KMS-11 (cell line): Measurements from ENCODE around the gene PCDH15.

ENCODE experiments used
- H2AFZ ChIP-seq: fragments of 200-600 bp; sonication (generic); 2 replicates; pipeline ENCODE4 v1.6.1; 2016; ENCODE audit warnings: antibody characterized with exemption, mixed run types, low read depth
- H3K27ac ChIP-seq: fragments of 200-600 bp; sonication (generic); 2 replicates; pipeline ENCODE4 v1.6.1; 2016; ENCODE audit warnings: mild to moderate bottlenecking, mixed run types
- H3K27me3 ChIP-seq: fragments of 200-600 bp; sonication (generic); 2 replicates; pipeline ENCODE4 v1.6.1; 2017; ENCODE audit warnings: mild to moderate bottlenecking, low read depth, mixed run types, moderate library complexity; ENCODE audit not compliant: insufficient read depth
- H3K36me3 ChIP-seq: fragments of 200-600 bp; sonication (generic); 2 replicates; pipeline ENCODE4 v1.6.1; 2017; ENCODE audit warnings: mild to moderate bottlenecking, mixed run types; ENCODE audit not compliant: insufficient read depth
- H3K4me1 ChIP-seq: fragments of 200-600 bp; sonication (generic); 2 replicates; pipeline ENCODE4 v1.6.1; 2016; ENCODE audit warnings: mild to moderate bottlenecking, low read depth, mixed run types; ENCODE audit not compliant: poor library complexity, severe bottlenecking
- H3K4me2 ChIP-seq: fragments of 200-600 bp; sonication (generic); 2 replicates; pipeline ENCODE4 v1.7.0; 2016; ENCODE audit warnings: mild to moderate bottlenecking, mixed run types
- H3K4me3 ChIP-seq: fragments of 200-600 bp; sonication (generic); IDR thresholded peaks from 2 replicates; pipeline ENCODE4 v1.6.1; 2017; ENCODE audit warnings: low read depth, low read length, mixed read lengths; ENCODE audit not compliant: insufficient read depth
- H3K79me2 ChIP-seq: fragments of 200-600 bp; sonication (generic); 2 replicates; pipeline ENCODE4 v1.6.1; 2016; ENCODE audit warnings: low read depth, mixed run types; ENCODE audit not compliant: insufficient read depth
- H3K9ac ChIP-seq: fragments of 200-600 bp; sonication (generic); 2 replicates; pipeline ENCODE4 v1.6.1; 2016; ENCODE audit warnings: mild to moderate bottlenecking, mixed run types
- H4K20me1 ChIP-seq: fragments of 200-600 bp; sonication (generic); 2 replicates; pipeline ENCODE4 v1.6.1; 2016; ENCODE audit warnings: mild to moderate bottlenecking, mixed run types; ENCODE audit not compliant: insufficient read depth
- TF ChIP-seq, protein P1 (sequence below): fragments of 200-600 bp; sonication (generic); conservative IDR thresholded peaks from 2 replicates; pipeline ENCODE4 v1.6.1; 2017; ENCODE audit warnings: low read depth, mild to moderate bottlenecking, antibody characterized with exemption, low read length, moderate library complexity, mixed read lengths

Gene PCDH15

DNA sequence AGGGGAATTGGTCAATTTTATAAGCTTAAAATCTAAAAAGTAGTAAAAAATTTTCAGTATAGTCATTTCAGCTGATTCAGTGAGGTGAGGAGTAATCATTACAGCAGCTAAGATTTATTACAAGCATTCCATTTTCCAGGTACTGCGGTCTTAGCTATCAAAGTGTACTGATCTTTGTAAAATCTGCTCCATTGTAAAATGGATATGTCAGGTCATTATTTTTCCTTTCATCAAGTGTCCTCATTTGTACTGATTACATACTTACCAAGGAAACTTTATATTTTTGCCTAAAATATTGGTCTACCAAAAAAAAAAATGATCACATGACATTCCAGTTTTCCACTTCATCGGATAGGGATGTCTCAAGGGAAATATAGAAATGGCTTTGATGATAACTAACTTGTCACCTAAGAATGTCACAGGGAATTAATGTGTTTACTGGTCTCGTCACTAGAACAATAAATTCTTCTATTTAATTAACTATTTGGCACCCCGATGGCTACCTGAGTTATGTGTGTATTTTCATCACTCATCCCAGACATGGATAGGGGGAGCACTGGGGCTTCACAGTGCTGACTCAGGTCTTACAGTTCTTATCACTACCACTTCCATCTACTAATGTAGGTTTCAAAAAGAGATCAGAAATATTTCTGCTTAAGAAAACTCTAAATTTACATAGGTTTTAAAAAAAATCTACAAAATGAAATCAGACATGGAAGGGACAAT, 948.4 kb downstream of the PCDH15 start:
- TF ChIP-seq, protein P1, sequence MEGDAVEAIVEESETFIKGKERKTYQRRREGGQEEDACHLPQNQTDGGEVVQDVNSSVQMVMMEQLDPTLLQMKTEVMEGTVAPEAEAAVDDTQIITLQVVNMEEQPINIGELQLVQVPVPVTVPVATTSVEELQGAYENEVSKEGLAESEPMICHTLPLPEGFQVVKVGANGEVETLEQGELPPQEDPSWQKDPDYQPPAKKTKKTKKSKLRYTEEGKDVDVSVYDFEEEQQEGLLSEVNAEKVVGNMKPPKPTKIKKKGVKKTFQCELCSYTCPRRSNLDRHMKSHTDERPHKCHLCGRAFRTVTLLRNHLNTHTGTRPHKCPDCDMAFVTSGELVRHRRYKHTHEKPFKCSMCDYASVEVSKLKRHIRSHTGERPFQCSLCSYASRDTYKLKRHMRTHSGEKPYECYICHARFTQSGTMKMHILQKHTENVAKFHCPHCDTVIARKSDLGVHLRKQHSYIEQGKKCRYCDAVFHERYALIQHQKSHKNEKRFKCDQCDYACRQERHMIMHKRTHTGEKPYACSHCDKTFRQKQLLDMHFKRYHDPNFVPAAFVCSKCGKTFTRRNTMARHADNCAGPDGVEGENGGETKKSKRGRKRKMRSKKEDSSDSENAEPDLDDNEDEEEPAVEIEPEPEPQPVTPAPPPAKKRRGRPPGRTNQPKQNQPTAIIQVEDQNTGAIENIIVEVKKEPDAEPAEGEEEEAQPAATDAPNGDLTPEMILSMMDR = no peak
- no peak overlapping the region for H3K4me3 ChIP-seq
- H2AFZ ChIP-seq = no peak overlapping the region
- no peaks in the 10 kb centered on the region for H4K20me1 ChIP-seq
- no peaks in the 10 kb centered on the region for H3K36me3 ChIP-seq
- H3K27me3 ChIP-seq = no peaks in the 10 kb centered on the region
- H3K79me2 ChIP-seq = no peaks in the 10 kb centered on the region
- H3K27ac ChIP-seq = no peak overlapping the region
- H3K4me2 ChIP-seq = no peak overlapping the region
- H3K9ac ChIP-seq = no peak overlapping the region
- H3K4me1 ChIP-seq = no peaks in the 10 kb centered on the region

DNA sequence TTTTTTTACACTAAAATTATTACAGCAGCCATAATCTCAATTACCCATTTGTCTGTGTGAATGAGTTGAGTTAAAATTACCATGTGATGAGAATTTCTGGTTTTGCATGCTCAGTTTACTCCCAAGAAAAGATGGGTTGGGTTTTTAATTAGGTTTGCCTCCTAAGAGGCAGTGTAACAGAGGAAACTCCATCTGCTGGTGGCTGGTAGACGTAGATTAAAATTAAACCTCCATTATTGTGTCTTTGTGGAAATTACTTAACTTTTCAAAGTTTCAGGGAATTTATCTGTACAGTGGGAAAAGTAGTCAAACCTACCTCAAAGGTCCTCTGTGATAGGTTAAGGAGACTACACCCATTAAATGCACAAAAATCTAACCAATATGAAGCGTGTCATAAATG, 954.2 kb downstream of the PCDH15 start:
- Histone ChIP-seq H3K9ac (no peak overlapping the region), H3K27ac (no peak overlapping the region), H3K79me2 (no peaks in the 10 kb centered on the region), H3K36me3 (no peaks in the 10 kb centered on the region), H2AFZ (no peak overlapping the region), H3K27me3 (no peaks in the 10 kb centered on the region), H3K4me2 (no peak overlapping the region), H3K4me1 (peaks cover 35% of the 10 kb centered on the region), H4K20me1 (no peaks in the 10 kb centered on the region), H3K4me3 (no peak overlapping the region)
- TF ChIP-seq, protein P1 = no peak

DNA sequence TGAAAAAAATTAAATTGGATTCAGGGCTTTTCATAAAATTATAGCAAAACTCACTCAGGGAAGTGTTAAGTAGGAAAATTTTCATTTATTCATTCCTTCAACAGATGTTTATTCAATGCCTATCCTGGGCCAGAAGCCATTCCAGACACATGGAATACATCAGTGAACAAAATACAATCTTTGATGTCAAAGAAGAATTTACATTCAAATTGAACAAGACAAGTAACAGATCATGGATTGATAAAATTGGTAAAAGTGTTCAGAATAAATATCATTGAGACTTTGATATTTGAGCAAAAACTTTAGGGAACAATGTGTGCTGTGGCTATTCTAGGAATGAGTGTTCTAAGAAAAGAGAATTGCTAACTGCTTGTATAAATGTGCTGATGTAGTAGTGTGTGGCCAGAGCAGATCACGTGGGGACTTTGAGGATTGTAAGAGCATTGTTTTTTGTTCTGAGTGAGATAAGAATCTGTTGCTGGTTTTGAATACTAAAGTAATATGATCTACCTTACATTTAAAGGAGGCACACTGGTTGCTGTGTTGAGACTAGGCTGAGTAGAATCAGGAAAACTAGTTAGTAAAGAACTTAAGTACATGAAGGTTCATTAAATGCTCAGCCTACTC, 957.2 kb downstream of the PCDH15 start:
- Histone ChIP-seq H3K79me2 (no peaks in the 10 kb centered on the region), H4K20me1 (no peaks in the 10 kb centered on the region), H3K4me3 (no peak overlapping the region), H3K4me2 (peak overlapping the region; percentile 58), H3K4me1 (peaks cover 51% of the 10 kb centered on the region), H3K36me3 (no peaks in the 10 kb centered on the region), H2AFZ (peak overlapping the region; percentile 21; the same call in 1 of the 2 replicates), H3K27ac (peak overlapping the region; percentile 52), H3K9ac (peak overlapping the region; percentile 10; the same call in 1 of the 2 replicates), H3K27me3 (no peaks in the 10 kb centered on the region)
- TF ChIP-seq, protein P1 = no peak

DNA sequence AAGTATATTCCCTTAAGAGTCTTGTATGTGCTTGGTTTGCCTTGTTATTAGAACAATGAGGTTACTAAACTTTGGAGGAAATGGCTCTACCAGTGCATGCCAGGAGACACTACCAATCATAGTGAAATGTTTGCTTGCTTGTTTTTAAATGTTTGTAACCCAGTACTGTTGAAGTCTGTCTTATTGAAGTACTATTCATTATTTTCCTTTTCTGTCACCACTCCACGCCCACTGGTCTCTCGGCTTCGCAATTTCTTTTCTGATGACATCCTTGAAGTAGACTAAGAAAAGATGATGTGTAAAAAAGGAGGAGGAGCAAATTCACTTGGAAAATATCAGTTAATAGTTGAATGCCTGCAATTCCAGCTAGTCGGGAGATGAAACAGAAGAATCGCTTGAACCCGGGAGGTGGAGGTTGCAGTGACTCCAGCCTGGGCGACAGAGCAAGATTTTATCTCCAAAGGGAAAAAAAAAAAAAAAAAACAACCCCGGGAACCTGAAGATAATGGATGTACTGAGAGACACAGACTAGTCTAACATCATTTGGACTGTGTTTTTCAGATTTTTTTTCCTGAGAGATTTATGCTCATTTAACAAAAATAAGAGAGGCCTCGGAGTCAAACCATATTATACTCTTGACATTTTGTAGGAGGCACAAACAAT, 959.4 kb downstream of the PCDH15 start:
- Histone ChIP-seq H3K79me2 (no peaks in the 10 kb centered on the region), H3K27ac (no peak overlapping the region), H4K20me1 (no peaks in the 10 kb centered on the region), H3K27me3 (no peaks in the 10 kb centered on the region), H3K4me2 (no peak overlapping the region), H3K4me3 (no peak overlapping the region), H3K4me1 (peaks cover 48% of the 10 kb centered on the region), H3K9ac (no peak overlapping the region), H2AFZ (no peak overlapping the region), H3K36me3 (no peaks in the 10 kb centered on the region)
- TF ChIP-seq, protein P1 = no peak
